Esophagus squamous epithelium (tissue), 4 donors: Measurements from ENCODE around the gene AVEN.

Experiments
- POLR2A ChIP-seq, 4 donors: fragments of 450-650 bp; IDR thresholded peaks; one replicate each; pipeline ENCODE4 v1.6.1; 2017; ENCODE audit warnings: antibody characterized with exemption in 4 of 4, mild to moderate bottlenecking in 4 of 4, moderate library complexity in 3 of 4
- TF ChIP-seq, protein P1 (sequence below), 6 experiments: fragments of 450-650 bp in 4 of 6; fragments of 200-600 bp in 2 of 6; sonication (generic) in 2 of 6; IDR thresholded peaks; one replicate each; pipeline ENCODE4 v1.5.1; 2016 to 2019; ENCODE audit warnings: antibody characterized with exemption in 6 of 6, mild to moderate bottlenecking in 4 of 6, moderate library complexity in 4 of 6

DNA sequence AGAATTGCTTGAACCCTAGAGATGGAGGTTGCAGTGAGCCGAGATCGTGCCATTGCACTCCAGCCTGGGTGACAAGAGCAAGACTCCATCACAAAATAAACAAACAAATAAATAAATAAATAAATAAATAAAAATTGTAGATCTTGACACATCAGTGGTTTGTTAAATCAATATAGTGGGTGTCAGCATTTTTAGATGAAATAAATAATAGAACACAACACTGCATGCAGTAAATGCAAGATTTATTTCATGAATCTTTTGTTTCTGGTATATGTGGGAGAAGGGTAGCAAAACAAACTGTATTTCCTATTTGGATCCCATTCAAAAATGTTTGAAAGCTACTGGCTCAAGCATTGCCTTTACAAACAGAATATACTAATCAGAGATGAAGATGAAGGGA lies 106.3 kb downstream of the AVEN start:
- TF ChIP-seq, protein P1, sequence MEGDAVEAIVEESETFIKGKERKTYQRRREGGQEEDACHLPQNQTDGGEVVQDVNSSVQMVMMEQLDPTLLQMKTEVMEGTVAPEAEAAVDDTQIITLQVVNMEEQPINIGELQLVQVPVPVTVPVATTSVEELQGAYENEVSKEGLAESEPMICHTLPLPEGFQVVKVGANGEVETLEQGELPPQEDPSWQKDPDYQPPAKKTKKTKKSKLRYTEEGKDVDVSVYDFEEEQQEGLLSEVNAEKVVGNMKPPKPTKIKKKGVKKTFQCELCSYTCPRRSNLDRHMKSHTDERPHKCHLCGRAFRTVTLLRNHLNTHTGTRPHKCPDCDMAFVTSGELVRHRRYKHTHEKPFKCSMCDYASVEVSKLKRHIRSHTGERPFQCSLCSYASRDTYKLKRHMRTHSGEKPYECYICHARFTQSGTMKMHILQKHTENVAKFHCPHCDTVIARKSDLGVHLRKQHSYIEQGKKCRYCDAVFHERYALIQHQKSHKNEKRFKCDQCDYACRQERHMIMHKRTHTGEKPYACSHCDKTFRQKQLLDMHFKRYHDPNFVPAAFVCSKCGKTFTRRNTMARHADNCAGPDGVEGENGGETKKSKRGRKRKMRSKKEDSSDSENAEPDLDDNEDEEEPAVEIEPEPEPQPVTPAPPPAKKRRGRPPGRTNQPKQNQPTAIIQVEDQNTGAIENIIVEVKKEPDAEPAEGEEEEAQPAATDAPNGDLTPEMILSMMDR (IDR thresholded peaks at IDR 0.05), result no peak
- no peak for TF ChIP-seq POLR2A (IDR thresholded peaks at IDR 0.05)
